Activated CD8-positive, alpha-beta T cell treated with anti-CD3 and anti-CD28 coated beads for 36 hours (primary cell): ENCODE results near the gene CIDEB. TPM values are rescaled to one million over a fixed set of nuclear protein-coding genes. Genes with fewer than 3 reads are reported as not detected.

Experiments used
- ATAC-seq: fragments of 200-7000 bp; cut with Tn5 transposase; one replicate; pipeline ENCODE4 v1.10.0; 2021; ENCODE audit warnings: mild to moderate bottlenecking, moderate library complexity
- CTCF ChIA-PET: fragments of 350-600 bp; sonication (Branson Sonifier 250); formaldehyde crosslinking; loops from one replicate; lab custom pipeline; 2021; ENCODE audit warnings: antibody characterized with exemption; lab: Charles Lee
- POLR2A ChIA-PET: fragments of 350-600 bp; sonication (Branson Sonifier 250); formaldehyde crosslinking; loops from one replicate; lab custom pipeline; 2021; ENCODE audit warnings: antibody characterized with exemption; lab: Charles Lee
- DNase-seq: peaks from one replicate; pipeline ENCODE4 v3.0.0-alpha.2; 2020
- H3K27ac Mint-ChIP-seq: one replicate; pipeline ENCODE4 v1.8.0; 2021; ENCODE audit warnings: mild to moderate bottlenecking, mixed read lengths
- H3K27me3 Mint-ChIP-seq: one replicate; pipeline ENCODE4 v1.8.0; 2021; ENCODE audit warnings: mixed read lengths
- H3K36me3 Mint-ChIP-seq: one replicate; pipeline ENCODE4 v1.8.0; 2021; ENCODE audit warnings: low read depth, mixed read lengths
- H3K4me1 Mint-ChIP-seq: one replicate; pipeline ENCODE4 v1.8.0; 2021; ENCODE audit warnings: low read depth, mixed read lengths
- H3K4me3 Mint-ChIP-seq: one replicate; pipeline ENCODE4 v1.8.0; 2021; ENCODE audit warnings: mild to moderate bottlenecking, moderate library complexity, mixed read lengths
- H3K9me3 Mint-ChIP-seq: one replicate; pipeline ENCODE4 v1.8.0; 2021; ENCODE audit warnings: mixed read lengths
- CTCF ChIP-seq: fragments of 200-600 bp; IDR thresholded peaks from one replicate; pipeline ENCODE4 v1.8.0; 2022; ENCODE audit warnings: antibody characterized with exemption, mild to moderate bottlenecking
- intact Hi-C: fragments of 100-400 bp; cut with micrococcal nuclease; formaldehyde crosslinking; loops from one replicate; pipeline ENCODE4 v1.10.0; 2022
- total RNA-seq, 2 experiments: library from RNA; stranded (reverse); gene quantifications; one replicate each; pipeline ENCODE4 v1.2.3, GENCODE V29; 2021

CIDEB gene
- total RNA-seq, 2 experiments from 2014 or later, result 12.1 to 13.6 TPM

- intact Hi-C loops, result no loop called here
- Mint-ChIP-seq H3K27ac (peak within 1 kb of the TSS; percentile 88), H3K4me1 (peaks cover 40% of the 10 kb centered on the region), H3K27me3 (no peaks in the 10 kb centered on the region), H3K9me3 (no peaks in the 10 kb centered on the region), H3K36me3 (peaks cover 30% of the 10 kb centered on the region), H3K4me3 (peak within 1 kb of the TSS; percentile 89)
- ChIA-PET POLR2A (interaction anchor here (0.5 to 6.5 kb wide), 17 partner anchors 9 to 139 kb away, joined by 3 to 54 read pairs (median 7); partner anchors contain the start of genes GMPR2, LTB4R, LTB4R2 and MDP1), CTCF (interaction anchor here (0.9 to 28.2 kb wide), 15 partner anchors 9 to 139 kb away, joined by 3 to 873 read pairs (median 10); partner anchors contain the start of genes CHMP4A, CIDEB, GMPR2 and IRF9)
- TF ChIP-seq CTCF, result no peak
- DNase-seq (peak; percentile 94), ATAC-seq (peak; percentile 76)
Measured at GRCh38 chr14:24299255-24300191, 8.3 kb downstream of the CIDEB start, which contains the start of the genes DHRS1 and NOP9. DHRS1 (minus strand) TSS chr14:24299780; CDS start chr14:24299106, 674 bp downstream. NOP9 (plus strand) TSS chr14:24299850; CDS start chr14:24299955, 105 bp downstream.

GRCh38 chr14:24298892-24299254, 8.9 kb downstream of the CIDEB start:
- Mint-ChIP-seq H3K4me3 (peak overlapping the region; percentile 89), H3K9me3 (no peaks in the 10 kb centered on the region), H3K4me1 (peaks cover 40% of the 10 kb centered on the region), H3K36me3 (peaks cover 25% of the 10 kb centered on the region), H3K27me3 (no peaks in the 10 kb centered on the region), H3K27ac (peak overlapping the region; percentile 88)
- peak; percentile 13 for ATAC-seq
- TF ChIP-seq CTCF, result no peak
- ChIA-PET CTCF (interaction anchor here (1.1 to 28.2 kb wide), 11 partner anchors 9 to 138 kb away, joined by 3 to 873 read pairs (median 25); partner anchors contain the start of genes CHMP4A, CIDEB, GMPR2 and LTB4R), POLR2A (interaction anchor here (0.5 to 6.5 kb wide), 13 partner anchors 9 to 140 kb away, joined by 3 to 54 read pairs (median 7); partner anchors contain the start of genes GMPR2, LTB4R, LTB4R2 and NEDD8)
- intact Hi-C loops, result no loop called here
- DNase-seq, result peak; percentile 32

DNA sequence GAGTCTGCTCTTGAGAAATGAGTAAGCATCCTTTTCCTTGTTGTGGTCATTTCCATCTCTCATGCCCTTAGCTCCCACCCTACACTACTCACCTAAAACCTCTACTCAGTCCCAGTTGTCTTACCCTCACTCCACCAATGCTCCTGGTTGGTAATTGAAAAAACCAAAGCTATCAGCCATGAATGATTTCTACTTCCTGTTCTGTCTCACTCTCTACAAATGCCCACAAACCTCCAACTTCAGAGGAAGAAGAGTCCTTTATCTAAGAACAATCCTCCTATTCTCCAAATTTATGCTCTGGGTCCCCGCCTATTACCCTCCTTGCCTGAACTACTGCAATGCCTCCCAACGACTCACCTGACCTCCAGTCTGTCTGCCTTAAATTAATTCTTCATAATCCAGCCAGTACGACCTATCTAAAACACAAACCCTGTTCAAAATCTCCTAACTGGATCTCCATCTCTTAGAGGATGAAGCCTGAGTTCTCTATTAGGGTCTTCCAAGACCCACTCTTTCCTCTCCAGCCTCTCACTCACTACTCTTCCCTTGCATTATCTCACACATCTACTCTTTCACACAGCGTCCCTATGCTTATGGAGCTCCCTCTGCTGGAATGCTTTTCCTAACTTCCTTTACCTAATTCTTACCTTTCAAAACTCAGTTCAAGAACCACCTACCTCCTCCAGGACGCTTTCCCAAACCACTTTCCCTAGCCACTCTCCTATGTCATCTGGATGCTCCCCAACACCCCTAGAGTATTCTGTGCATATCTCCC, 10.4 kb downstream of the CIDEB start:
- Mint-ChIP-seq H3K27me3 (no peaks in the 10 kb centered on the region), H3K27ac (peak overlapping the region; percentile 82), H3K4me3 (no peak overlapping the region), H3K4me1 (peaks cover 40% of the 10 kb centered on the region), H3K36me3 (peaks cover 18% of the 10 kb centered on the region), H3K9me3 (no peaks in the 10 kb centered on the region)
- ATAC-seq, result peak; percentile 7
- ChIA-PET POLR2A (interaction anchor here (1.0 to 6.5 kb wide), 13 partner anchors 12 to 194 kb away, joined by 3 to 54 read pairs (median 4); partner anchors contain the start of genes GMPR2, IRF9, LTB4R and LTB4R2), CTCF (interaction anchor here (0.6 to 28.2 kb wide), 24 partner anchors 11 to 227 kb away, joined by 3 to 873 read pairs (median 9); partner anchors contain the start of genes ADCY4, CHMP4A, CIDEB and CPNE6)
- no peak for TF ChIP-seq CTCF
- intact Hi-C loops, result loop anchor here (1.0 kb wide), 1 partner anchor 54 kb away; no protein-coding TSS in a partner anchor
- no peak for DNase-seq

GRCh38 chr14:24296341-24297157, 11.2 kb downstream of the CIDEB start:
- intact Hi-C loops, result loop anchor here (1.0 kb wide), 1 partner anchor 53 kb away; no protein-coding TSS in a partner anchor
- no peak overlapping the region for H3K4me3 Mint-ChIP-seq
- TF ChIP-seq CTCF, result peak; percentile 77

More at GRCh38 chr14:24296341-24297157, 11.2 kb downstream of the CIDEB start:
- Mint-ChIP-seq H3K27ac (peak overlapping the region; percentile 82), H3K27me3 (no peaks in the 10 kb centered on the region), H3K4me1 (peaks cover 40% of the 10 kb centered on the region), H3K9me3 (no peaks in the 10 kb centered on the region), H3K36me3 (peaks cover 15% of the 10 kb centered on the region)
- DNase-seq (peak; percentile 90), ATAC-seq (peak; percentile 78)
- POLR2A ChIA-PET, result interaction anchor here (0.7 to 2.2 kb wide), 10 partner anchors 12 to 193 kb away, joined by 3 to 22 read pairs (median 4); partner anchors contain the start of genes IRF9, TINF2 and TM9SF1
- CTCF ChIA-PET, result interaction anchor here (0.6 to 28.2 kb wide), 27 partner anchors 10 to 226 kb away, joined by 3 to 873 read pairs (median 9); partner anchors contain the start of genes ADCY4, CHMP4A, CIDEB and CPNE6
